Mononuclear cell (primary cell): ENCODE data around the gene RNU1-4. TPM values are rescaled to one million over a fixed set of nuclear protein-coding genes. Genes with fewer than 3 reads are reported as not detected.
"Not testable (repeated sequence)": the region's sequence is repeated elsewhere in the genome, so short reads cannot be mapped to it uniquely, and the experiment has no call there.

Experiments used
- H3K27me3 ChIP-seq: 2 replicates; pipeline ENCODE4 v1.6.0; 2011; ENCODE audit warnings: low read length, control low read depth; ENCODE audit not compliant: insufficient read depth
- H3K4me1 ChIP-seq: 2 replicates; pipeline ENCODE4 v1.5.1; 2011; ENCODE audit warnings: mild to moderate bottlenecking, low read length, control low read depth; ENCODE audit not compliant: insufficient read depth
- H3K4me3 ChIP-seq: 2 replicates; pipeline ENCODE4 v1.5.1; 2011; ENCODE audit warnings: mild to moderate bottlenecking, low read length, moderate library complexity
- H3K9me3 ChIP-seq: 2 replicates; pipeline ENCODE4 v1.5.1; 2011; ENCODE audit warnings: low read depth, mild to moderate bottlenecking, control low read depth, low read length
- total RNA-seq: library from RNA; depleted of rRNA; stranded (reverse); fragments of >200 nt; gene quantifications from one replicate; pipeline ENCODE4 v1.2.3, GENCODE V29; 2012

The RNU1-4 gene
- total RNA-seq, 1 donor = under 0.01 TPM

DNA sequence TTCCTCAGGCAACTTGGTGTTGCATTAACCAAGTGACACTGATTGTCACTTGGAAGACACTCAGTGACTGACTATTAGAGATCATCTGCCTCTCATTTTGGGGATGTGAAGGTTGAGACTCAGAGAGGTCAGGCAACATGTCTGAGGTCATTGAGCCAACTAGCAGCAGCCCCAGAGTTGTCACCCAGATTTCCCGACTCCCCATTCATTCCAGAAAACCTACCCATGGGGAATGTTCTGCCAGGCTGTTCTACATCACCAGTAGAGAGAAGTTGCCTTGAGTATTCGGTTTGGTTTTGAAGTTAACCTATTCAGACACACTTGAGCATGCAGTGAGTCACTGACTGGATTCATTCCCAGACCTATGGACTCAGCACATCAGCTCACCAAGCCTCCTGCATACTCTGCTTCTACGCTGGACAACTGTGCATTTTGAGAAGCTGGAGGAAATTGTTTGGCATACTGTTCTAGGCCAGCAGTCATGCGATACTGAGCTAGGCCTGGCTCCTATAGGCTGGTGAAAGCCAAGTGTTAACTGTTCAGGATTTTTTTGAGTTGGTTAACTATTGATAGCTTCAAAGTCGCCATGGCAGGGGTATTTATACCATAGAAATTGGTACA is 29.9 kb downstream of the RNU1-4 start:
- not testable (repeated sequence) for H3K27me3 ChIP-seq, H3K4me3 ChIP-seq, H3K9me3 ChIP-seq, H3K4me1 ChIP-seq

GRCh38 chr1:16770896-16771446 is 30.7 kb downstream of the RNU1-4 start:
- not testable (repeated sequence) for H3K4me1 ChIP-seq, H3K9me3 ChIP-seq, H3K4me3 ChIP-seq, H3K27me3 ChIP-seq

DNA sequence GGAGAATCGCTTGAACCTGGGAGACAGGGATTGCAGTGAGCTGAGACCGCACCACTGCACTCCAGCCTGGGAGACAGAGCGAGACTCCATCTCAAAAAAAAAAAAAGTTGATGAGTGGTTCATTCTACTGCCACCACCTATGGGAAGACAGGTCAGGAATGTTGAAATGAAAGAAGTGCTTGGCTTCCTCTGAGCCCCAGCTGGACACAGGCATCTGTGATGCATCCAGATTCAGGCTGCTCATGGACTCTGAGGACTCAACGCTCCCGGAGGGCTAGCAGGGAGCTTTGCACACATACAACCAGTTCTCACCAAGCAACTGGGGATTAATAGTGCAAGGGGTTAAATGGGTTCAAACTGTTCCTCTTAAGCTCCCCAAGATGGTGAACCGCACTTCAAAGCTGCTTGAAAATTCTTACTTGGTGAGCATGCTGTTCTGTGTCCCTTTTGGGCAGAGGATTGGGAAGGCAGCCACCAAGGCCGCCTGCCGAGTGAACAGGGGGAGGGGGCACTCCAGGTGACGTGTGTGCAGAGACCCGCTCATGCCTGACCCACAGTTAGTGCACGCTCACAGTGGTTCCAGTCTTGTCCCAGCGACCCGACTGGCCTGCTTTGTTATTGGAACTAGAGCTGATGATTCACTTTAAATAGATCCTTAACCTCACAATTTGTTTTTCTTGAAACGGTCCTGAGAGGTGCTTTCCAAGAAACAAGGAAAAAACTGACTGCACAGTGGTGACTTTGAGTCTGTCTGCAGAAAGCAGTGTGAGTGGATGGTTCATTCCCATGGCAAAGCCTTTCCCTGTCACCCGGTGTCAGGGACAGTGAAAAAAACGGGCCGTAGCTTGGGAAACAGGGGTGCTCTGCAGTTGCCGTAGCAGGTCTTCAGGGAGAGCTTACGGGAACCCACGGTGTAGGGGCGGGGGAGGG is 32.2 kb downstream of the RNU1-4 start:
- not testable (repeated sequence) for H3K4me1 ChIP-seq, H3K4me3 ChIP-seq, H3K27me3 ChIP-seq, H3K9me3 ChIP-seq

GRCh38 chr1:16773205-16773596 is 32.9 kb downstream of the RNU1-4 start:
- H3K4me1 ChIP-seq, H3K27me3 ChIP-seq, H3K9me3 ChIP-seq, H3K4me3 ChIP-seq: not testable (repeated sequence)

DNA sequence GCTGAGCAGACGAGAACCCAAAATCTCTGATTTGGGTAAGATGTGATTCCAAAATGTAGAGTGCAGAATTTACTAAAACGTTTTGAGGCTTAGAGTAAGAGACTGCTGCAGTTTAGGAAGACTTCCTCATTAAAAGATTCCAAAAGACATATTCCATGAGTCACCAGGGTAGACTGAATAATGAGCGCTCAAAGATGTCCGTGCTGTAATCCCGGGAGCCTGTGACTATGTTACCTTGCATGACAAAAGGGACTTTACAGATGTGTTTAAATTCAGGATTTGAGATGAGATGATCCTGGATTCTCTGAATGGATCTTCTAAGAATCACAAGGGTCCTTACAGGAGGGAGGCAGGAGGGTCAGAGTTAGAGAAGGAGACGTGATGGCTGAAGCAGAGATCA is 33.4 kb downstream of the RNU1-4 start:
- H3K9me3 ChIP-seq, H3K4me1 ChIP-seq, H3K4me3 ChIP-seq: not testable (repeated sequence)

DNA sequence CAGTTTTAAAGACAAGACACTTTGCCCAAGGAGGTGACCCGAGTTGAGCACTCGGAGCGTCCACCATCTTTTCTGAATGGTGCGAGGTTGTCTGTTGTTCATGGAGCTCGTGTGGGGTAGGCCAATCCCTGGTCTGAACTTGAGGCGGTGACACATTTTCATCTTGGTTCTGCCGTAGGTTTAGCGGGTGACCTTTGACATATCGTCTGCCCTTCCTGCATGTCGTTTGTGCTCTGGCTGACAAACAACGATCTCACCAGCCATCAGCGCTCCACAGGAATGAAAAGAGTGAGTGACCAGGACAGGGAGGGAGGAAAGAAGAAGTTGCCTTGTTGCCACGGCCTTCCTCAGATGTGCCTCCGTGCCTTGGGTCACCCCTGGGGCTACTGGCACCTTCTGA is 34.5 kb downstream of the RNU1-4 start:
- H3K27me3 ChIP-seq, H3K4me1 ChIP-seq, H3K4me3 ChIP-seq, H3K9me3 ChIP-seq: not testable (repeated sequence)

More for the DNA sequence above, 33.4 kb downstream of the RNU1-4 start:
- H3K27me3 ChIP-seq = not testable (repeated sequence)

DNA sequence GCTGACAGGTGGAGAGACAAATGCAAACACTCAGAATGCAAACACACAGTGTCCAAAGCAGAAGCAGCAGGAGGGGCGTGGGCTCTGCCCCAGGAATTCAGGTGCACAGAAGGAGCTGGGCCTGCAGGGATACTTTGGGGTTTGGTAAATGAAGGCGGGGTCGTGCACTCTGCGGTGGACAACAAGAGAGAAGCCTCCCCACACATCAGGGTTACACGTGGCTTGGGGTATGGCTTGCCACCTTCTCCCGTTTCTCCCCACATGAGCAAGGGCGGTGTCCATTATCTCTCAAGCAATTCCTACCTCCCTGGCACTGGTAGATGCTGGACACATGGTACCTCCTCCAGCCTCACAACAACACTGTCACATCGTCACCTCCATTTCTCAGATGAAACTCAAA is 35.0 kb downstream of the RNU1-4 start:
- not testable (repeated sequence) for H3K4me1 ChIP-seq, H3K4me3 ChIP-seq, H3K9me3 ChIP-seq, H3K27me3 ChIP-seq

- not testable (repeated sequence) for H3K9me3 ChIP-seq, H3K27me3 ChIP-seq, H3K4me1 ChIP-seq, H3K4me3 ChIP-seq
Measured at GRCh38 chr1:16776248-16776647, 35.9 kb downstream of the RNU1-4 start.

- H3K9me3 ChIP-seq, H3K4me1 ChIP-seq, H3K27me3 ChIP-seq, H3K4me3 ChIP-seq: not testable (repeated sequence)
Measured at GRCh38 chr1:16776835-16777234, 36.5 kb downstream of the RNU1-4 start.

GRCh38 chr1:16777821-16778220 is 37.5 kb downstream of the RNU1-4 start:
- H3K27me3 ChIP-seq, H3K9me3 ChIP-seq, H3K4me1 ChIP-seq, H3K4me3 ChIP-seq: not testable (repeated sequence)

DNA sequence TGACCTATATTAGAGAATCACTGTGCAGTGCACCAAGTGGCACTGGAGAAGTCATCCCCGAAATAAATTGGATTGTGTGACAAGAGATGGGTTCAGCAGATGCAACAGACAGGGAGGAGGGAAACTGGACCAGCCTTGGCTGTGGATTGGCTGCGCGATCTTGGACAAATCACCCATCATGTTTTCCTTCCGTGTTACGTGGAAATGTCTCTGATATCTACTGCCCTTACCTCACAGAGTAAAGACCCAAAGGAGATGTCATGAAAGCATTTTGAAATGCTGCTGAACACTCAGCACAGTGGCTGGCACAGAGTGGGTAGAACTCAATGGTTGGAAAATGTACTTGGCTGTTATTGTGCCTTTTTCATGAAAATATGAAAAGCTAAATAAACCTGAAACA is 39.2 kb downstream of the RNU1-4 start:
- H3K27me3 ChIP-seq, H3K4me1 ChIP-seq, H3K9me3 ChIP-seq, H3K4me3 ChIP-seq: not testable (repeated sequence)

DNA sequence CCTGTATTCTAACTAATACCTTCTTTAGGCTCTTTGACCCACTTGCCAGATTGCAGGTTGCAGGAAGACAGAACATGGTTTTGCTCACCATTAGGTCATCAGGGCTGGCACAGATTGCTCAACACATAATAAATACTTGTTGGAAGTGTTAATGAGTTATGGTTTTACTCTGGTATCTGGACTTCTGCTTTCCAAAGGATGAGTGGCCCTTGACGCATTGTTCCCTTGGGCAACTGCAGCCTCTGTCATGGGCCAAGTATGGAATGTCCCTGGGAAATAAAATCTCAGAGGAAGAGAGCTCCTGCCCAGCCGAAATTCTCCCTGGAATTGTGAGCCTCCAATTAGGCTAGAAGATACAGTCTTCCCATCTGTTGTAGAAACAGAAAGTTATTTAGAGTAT is 40.7 kb downstream of the RNU1-4 start:
- not testable (repeated sequence) for H3K27me3 ChIP-seq, H3K4me3 ChIP-seq, H3K4me1 ChIP-seq, H3K9me3 ChIP-seq

DNA sequence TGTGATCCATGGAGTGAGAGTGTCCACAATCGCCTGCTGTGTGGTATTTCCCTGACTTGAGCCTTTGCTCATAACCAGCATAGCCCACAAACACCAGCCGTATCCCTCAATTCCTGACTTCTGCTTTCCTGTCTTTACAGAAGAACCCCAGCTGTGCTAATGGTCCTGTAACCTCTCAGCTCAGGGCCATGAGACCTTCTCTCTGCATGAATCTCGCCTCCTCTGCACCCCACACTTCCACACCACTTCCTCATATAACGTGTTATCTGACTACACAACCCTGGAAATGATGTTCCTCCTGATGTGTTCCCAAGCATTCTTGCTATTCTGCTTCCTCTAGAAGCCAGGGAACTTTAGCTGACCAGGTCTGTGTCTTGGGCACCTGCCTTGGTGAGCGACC is 41.3 kb downstream of the RNU1-4 start:
- not testable (repeated sequence) for H3K9me3 ChIP-seq, H3K4me1 ChIP-seq, H3K4me3 ChIP-seq, H3K27me3 ChIP-seq

- not testable (repeated sequence) for H3K27me3 ChIP-seq
Measured at GRCh38 chr1:16784955-16785354, 44.6 kb downstream of the RNU1-4 start.

DNA sequence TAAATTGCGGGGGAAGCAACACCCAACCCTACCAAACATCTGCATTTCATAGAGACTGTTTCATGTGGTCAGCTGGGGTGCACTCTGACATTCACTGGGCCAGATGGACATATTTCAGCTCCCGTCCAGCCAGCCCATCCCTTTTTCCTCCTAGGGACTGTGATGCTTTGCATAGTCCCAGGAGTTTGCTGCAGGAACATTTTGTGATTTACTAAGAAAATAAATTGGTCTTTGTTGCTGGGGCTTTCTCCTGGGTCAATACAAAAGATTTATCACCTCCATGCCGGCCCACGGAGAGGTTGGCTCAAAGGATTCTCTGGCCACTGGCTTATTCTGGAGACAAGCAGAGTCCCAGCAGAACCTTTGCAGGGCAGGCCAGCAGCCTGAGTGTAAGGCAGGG is 46.0 kb downstream of the RNU1-4 start:
- not testable (repeated sequence) for H3K9me3 ChIP-seq, H3K4me3 ChIP-seq, H3K4me1 ChIP-seq, H3K27me3 ChIP-seq

More at GRCh38 chr1:16784955-16785354, 44.6 kb downstream of the RNU1-4 start:
- not testable (repeated sequence) for H3K9me3 ChIP-seq, H3K4me3 ChIP-seq, H3K4me1 ChIP-seq

DNA sequence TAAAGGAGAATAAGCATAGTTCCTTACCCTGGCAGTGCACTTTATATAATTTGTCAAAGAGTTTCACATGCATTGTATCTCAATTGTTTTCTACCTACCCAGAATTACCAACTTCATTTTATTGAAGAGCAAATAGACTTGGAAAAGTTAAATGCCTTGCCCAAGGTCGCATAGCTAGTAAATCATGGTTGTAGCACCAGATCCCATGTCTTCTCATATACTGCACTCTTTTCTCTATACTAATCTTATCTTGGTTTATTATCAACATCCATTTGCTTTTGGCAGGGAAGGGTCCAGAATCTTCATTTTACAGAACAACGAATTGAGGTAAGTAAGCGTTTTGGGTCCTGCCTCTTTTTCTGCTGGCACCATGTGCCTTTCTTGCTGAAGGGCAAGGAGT is 46.9 kb downstream of the RNU1-4 start:
- not testable (repeated sequence) for H3K4me1 ChIP-seq, H3K4me3 ChIP-seq, H3K27me3 ChIP-seq, H3K9me3 ChIP-seq
